Activated CD8-positive, alpha-beta memory T cell treated with anti-CD3 and anti-CD28 coated beads for 1 hour (primary cell): ENCODE data around the gene BAMBI.
A peak's percentile ranks its signal among the peaks of the same experiment; 100 is the strongest.
"Not testable (repeated sequence)": the region's sequence is repeated elsewhere in the genome, so short reads cannot be mapped to it uniquely, and the experiment has no call there.

ENCODE experiments used
- DNase-seq, 2 donors: peaks; one replicate each; pipeline ENCODE4 v3.0.0-alpha.2; 2020; ENCODE audit warnings: low read depth in 1 of 2; ENCODE audit errors: extremely low read depth in 1 of 2

The BAMBI gene

DNA sequence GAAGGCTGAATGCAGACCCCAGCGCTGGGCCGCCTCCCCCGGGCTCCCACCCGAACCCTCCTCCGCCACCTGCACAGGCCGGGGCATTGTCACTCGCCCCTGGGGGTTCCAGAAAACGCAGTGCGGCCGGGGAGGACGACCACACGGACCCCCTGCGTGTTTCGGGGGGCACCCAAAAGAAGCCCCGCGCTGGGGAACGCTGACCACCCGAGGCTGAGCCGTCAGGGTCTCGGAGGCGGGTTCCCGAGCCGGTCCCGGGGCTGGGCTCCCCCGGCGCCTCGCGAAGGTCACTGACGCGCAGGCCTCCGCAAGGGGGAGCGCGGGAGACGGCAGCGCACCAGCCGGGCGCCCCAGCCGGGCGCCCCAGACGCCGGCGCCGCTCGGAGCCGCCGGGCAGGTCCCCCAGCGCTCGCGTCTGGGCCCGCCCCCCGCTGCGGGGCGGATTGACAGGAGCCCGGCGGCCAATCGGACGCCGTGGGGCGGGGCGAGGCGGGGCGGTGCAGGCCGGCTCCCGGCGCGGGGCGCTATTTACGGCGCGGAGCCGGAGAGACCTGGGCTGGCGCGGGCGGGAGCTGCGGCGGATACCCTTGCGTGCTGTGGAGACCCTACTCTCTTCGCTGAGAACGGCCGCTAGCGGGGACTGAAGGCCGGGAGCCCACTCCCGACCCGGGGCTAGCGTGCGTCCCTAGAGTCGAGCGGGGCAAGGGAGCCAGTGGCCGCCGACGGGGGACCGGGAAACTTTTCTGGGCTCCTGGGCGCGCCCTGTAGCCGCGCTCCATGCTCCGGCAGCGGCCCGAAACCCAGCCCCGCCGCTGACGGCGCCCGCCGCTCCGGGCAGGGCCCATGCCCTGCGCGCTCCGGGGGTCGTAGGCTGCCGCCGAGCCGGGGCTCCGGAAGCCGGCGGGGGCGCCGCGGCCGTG is at the start of gene BAMBI:
BAMBI (plus strand) TSS at position 554 of the 920 bp plus-strand sequence. CDS start 377 bp downstream, outside the sequence.
- peak; percentile 60 to 80 for DNase-seq

DNA sequence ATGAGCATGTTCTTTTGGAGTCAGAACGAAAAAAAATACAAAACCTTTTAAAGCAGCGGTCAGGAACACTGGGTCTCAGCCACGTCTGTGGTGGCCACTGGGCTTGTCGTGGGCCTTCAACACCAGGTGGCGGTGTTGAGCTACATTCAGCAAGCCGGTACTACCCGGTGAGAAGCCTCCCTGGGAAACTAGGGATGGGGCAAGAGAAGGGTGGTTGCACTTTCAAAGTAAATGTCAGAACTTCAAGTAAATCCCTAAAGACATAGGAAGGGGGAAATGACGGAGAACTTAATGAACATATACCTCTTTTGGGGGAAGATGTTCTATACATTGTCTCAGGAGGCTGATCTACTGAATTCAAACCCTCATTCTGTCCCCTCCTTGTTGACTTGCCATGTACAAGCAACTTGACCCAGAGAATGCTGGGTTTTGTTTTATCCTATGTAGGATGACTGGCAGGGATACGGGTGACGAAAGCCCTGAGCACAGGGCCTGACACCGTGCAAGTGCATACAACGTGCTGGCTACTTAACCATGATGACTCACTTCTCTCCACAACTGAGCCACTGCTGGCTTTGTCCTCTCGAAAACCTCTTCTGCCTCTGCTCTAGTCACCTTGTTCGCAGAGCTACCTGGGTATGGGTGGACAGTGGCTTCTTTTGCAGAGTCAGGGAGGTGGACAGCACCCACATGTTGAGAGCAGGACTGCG is 49.0 kb upstream of the BAMBI start:
- DNase-seq = peak; percentile 16 to 46

- DNase-seq = no peak
Observed at GRCh38 chr10:28631896-28632583, 45.3 kb upstream of the BAMBI start.

- no peak for DNase-seq
Observed at GRCh38 chr10:28632584-28632945, 44.8 kb upstream of the BAMBI start.

- no peak for DNase-seq
Observed at GRCh38 chr10:28633750-28634149, 43.6 kb upstream of the BAMBI start.

DNA sequence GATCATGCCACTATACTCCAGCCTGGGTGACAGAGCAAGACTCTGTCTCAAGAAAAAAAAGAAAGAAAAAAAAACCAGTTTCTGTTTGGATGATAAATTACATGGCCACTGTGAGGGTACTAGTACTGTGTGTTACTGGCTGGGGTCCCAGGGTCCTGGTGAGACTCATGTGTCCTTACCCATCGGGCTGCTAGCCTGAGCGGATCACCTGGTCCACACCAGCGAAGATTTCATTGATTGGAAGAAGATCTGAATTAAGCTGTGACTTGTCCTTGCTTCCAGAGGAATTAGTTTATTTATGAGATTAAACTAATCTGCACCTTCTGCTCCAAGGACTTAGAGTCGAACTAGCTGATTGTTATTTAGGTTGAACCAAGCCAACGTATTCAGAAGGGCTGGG is 40.0 kb upstream of the BAMBI start:
- DNase-seq = no peak

- no peak for DNase-seq
Observed at GRCh38 chr10:28638392-28638791, 38.9 kb upstream of the BAMBI start.

DNA sequence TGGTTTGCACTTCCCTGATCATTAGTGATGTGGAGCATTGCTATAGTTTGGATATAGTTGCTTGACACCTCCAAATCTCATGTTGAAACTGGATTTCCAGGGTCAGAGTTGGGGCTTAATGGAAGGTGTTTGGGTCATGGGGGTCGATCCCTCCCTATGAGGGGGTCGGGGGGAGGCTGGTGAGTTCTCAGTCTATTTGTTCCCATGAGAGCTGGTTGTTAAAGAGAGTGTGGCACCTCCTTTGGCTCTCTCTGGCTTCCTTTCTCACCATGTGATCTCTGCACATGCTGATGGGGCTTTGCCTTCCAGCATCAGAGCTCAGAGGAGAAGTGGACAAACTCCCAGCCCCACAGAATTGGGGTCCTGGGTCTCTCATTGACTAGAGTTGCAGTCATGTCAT is 36.8 kb upstream of the BAMBI start:
- no peak for DNase-seq

DNA sequence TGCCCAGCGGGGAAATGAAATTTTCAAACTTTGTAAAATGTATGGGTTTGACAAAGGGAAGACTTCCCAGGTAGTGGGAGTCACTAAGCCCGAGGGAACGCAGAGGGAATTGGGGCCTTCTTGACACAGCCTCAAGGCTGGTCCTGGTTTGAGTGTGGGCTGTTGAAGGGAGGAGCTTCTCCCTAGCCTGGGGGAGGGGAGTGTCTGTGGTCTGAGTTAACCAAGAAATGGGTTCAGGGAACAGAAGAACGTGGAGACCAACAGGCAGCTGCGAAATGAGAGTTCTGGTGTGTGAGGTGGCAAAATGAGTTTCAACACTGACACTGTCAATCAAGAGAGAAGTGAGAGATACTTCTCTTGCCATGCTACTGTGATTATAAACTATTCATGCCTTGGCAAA is 32.7 kb upstream of the BAMBI start:
- DNase-seq = no peak

DNA sequence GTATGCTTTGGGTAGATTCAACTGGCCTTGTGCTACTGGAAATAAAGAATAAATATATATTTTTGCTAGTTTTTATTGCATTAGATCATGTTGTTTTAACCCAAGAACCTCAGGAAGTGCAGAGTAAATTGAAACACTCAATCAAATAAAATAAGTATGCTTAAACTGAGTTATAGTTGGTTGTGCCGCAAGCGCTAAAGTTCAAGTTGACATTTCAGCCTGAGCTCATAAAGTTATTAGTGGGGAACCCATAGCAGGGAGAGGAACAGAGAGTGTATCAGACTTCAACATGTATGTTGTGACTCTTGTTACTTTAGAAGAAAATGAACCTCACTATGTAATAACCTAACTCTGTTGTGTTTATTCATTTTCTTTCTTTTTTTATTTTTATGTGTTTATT is 25.2 kb upstream of the BAMBI start:
- DNase-seq = no peak

GRCh38 chr10:28652703-28653102 is 24.6 kb upstream of the BAMBI start:
- DNase-seq = no peak

GRCh38 chr10:28658824-28659223 is 18.5 kb upstream of the BAMBI start:
- not testable (repeated sequence) for DNase-seq

DNA sequence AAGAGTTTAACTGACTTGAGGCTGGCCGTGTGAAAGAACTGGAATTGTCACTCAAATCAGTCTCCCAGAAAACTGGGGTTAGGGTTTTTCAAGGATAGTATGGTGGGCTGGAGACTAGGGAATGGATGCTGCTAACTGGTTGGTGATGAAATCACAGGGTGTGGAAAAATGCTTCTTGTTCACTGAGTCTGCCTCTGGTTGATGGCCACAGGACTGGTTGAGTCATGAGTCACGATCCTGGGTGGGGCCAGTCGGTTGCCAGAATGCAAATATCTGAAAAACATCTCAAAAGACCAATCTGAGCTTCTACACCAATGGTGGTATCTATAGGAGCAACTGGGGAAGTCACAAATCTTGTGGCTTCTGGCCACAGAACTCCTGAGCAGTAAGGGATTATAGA is 16.3 kb upstream of the BAMBI start:
- no peak for DNase-seq

GRCh38 chr10:28663576-28664368 is 13.5 kb upstream of the BAMBI start:
- peak in 1 of 2 donors; percentile 42 for DNase-seq

DNA sequence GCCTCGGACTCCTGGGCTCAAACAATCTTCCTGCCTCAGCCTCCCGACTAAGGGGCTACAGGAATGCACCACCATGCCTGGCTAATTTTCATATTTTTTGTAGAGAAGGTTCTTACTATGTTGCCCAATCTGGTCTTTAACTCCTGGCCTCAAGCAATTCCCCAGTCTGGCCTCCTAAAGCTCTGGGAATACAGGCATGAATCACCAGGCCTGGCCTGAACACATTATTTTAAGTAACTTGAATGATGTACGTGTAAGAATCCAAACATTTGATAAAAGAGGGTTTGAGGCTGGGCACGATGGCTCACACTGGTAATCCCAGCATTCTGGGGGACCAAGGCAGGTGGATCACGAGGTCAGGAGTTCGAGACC is 13.0 kb upstream of the BAMBI start:
- DNase-seq = no peak

- no peak for DNase-seq
Observed at GRCh38 chr10:28666751-28667467, 10.4 kb upstream of the BAMBI start.

- DNase-seq = no peak
Observed at GRCh38 chr10:28668363-28669226, 8.7 kb upstream of the BAMBI start.

GRCh38 chr10:28669227-28670173 is 7.8 kb upstream of the BAMBI start:
- DNase-seq = no peak
